ENCODE data around the gene IDH3G. TPM values are rescaled to one million over a fixed set of nuclear protein-coding genes. Genes with fewer than 3 reads are reported as not detected.

IDH3G gene
- total and polyA plus RNA-seq, 4 donors: 23.3 to 40.9 (median 31.1) TPM

DNA sequence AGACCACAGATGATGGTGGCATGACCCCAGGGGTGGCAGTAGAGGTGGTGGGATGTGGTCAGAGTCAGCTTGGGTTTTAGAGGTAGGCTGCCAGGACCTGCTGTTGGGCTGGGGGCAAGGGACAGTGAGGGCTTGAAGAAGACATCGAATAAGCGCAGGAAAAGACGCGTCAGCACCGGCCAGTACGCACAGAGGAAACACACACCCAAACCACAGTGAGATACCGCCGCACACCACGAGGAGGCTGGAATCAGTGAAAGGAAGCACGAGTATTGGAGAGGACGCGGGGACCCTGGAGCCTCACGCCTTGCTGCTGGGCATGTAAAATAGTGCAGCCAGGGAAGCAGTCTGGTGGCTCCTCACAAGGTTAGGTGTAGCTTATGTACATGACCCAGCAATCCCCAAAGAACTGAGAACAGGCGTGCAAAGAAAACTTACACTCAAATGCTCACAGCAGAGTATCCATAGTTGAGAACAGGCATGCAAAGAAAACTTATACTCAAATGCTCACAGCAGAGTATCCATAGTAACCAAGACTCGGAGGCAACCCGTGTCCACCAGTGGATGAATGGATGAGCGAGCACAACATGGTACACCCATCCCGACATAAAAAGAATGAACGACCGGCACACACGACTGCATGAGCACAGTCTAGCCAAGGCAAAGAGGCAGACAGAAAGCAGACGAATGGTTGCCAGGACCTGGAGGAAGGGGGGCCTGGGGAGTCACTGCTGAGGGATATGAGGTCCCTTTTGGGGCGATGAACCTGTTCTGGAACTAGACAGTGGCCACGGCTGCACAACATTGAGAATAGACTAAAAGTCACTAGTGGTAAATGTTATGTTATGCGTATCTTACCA lies 22.9 kb upstream of the IDH3G start:
- no peak overlapping the region for H3K27ac ChIP-seq (ENCODE audit: low read depth in 1 of 2, low read length in 2 of 2)

GRCh38 chrX:153814591-153815315 lies 20.6 kb upstream of the IDH3G start:
- peaks cover 0 to 3% (median 0%) of the 10 kb centered on the region in 4 donors for H3K27me3 ChIP-seq (ENCODE audit: control insufficient read depth in 4 of 4, insufficient read depth in 4 of 4, low read length in 3 of 4)
- H3K9me3 ChIP-seq (ENCODE audit: control insufficient read depth in 4 of 4, low read length in 3 of 4): peaks cover 0 to 2% (median 0%) of the 10 kb centered on the region in 4 donors
- TF ChIP-seq GABPA (IDR thresholded peaks at IDR 0.05 in 1 of 2, conservative IDR thresholded peaks at IDR 0.05 in 1 of 2): no peak
- no peak for TF ChIP-seq SP1 (IDR thresholded peaks at IDR 0.05)
- no peak for TF ChIP-seq EGR1 (IDR thresholded peaks at IDR 0.05; ENCODE audit: low read depth in 2 of 2)
- TF ChIP-seq FOXA2 (IDR thresholded peaks at IDR 0.05): no peak
- TF ChIP-seq HNF4G (IDR thresholded peaks at IDR 0.05): no peak
- TF ChIP-seq TAF1 (conservative IDR thresholded peaks at IDR 0.05): no peak
- no peak for TF ChIP-seq RAD21 (IDR thresholded peaks at IDR 0.05)
- no peak for TF ChIP-seq HNF4A (conservative IDR thresholded peaks at IDR 0.05)
- no peak for TF ChIP-seq CTCF (IDR thresholded peaks at IDR 0.05; ENCODE audit: low read depth, low read length, missing input control)
- TF ChIP-seq, protein P1, sequence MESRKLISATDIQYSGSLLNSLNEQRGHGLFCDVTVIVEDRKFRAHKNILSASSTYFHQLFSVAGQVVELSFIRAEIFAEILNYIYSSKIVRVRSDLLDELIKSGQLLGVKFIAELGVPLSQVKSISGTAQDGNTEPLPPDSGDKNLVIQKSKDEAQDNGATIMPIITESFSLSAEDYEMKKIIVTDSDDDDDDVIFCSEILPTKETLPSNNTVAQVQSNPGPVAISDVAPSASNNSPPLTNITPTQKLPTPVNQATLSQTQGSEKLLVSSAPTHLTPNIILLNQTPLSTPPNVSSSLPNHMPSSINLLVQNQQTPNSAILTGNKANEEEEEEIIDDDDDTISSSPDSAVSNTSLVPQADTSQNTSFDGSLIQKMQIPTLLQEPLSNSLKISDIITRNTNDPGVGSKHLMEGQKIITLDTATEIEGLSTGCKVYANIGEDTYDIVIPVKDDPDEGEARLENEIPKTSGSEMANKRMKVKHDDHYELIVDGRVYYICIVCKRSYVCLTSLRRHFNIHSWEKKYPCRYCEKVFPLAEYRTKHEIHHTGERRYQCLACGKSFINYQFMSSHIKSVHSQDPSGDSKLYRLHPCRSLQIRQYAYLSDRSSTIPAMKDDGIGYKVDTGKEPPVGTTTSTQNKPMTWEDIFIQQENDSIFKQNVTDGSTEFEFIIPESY (IDR thresholded peaks at IDR 0.05): no peak
- TF ChIP-seq, protein P2, sequence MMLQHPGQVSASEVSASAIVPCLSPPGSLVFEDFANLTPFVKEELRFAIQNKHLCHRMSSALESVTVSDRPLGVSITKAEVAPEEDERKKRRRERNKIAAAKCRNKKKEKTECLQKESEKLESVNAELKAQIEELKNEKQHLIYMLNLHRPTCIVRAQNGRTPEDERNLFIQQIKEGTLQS (IDR thresholded peaks at IDR 0.05): no peak
- no peak for TF ChIP-seq YY1 (IDR thresholded peaks at IDR 0.05)
- no peak for TF ChIP-seq NR2F2 (IDR thresholded peaks at IDR 0.05)

More for the DNA sequence above, 22.9 kb upstream of the IDH3G start:
- TF ChIP-seq FOXA1 (IDR thresholded peaks at IDR 0.05): no peak
- no peak for TF ChIP-seq RXRA (IDR thresholded peaks at IDR 0.05)
- no peak for TF ChIP-seq YY1 (IDR thresholded peaks at IDR 0.05)
- no peak for TF ChIP-seq HNF4G (IDR thresholded peaks at IDR 0.05)
- TF ChIP-seq, protein P3, sequence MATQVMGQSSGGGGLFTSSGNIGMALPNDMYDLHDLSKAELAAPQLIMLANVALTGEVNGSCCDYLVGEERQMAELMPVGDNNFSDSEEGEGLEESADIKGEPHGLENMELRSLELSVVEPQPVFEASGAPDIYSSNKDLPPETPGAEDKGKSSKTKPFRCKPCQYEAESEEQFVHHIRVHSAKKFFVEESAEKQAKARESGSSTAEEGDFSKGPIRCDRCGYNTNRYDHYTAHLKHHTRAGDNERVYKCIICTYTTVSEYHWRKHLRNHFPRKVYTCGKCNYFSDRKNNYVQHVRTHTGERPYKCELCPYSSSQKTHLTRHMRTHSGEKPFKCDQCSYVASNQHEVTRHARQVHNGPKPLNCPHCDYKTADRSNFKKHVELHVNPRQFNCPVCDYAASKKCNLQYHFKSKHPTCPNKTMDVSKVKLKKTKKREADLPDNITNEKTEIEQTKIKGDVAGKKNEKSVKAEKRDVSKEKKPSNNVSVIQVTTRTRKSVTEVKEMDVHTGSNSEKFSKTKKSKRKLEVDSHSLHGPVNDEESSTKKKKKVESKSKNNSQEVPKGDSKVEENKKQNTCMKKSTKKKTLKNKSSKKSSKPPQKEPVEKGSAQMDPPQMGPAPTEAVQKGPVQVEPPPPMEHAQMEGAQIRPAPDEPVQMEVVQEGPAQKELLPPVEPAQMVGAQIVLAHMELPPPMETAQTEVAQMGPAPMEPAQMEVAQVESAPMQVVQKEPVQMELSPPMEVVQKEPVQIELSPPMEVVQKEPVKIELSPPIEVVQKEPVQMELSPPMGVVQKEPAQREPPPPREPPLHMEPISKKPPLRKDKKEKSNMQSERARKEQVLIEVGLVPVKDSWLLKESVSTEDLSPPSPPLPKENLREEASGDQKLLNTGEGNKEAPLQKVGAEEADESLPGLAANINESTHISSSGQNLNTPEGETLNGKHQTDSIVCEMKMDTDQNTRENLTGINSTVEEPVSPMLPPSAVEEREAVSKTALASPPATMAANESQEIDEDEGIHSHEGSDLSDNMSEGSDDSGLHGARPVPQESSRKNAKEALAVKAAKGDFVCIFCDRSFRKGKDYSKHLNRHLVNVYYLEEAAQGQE (IDR thresholded peaks at IDR 0.05): no peak
- TF ChIP-seq RAD21 (IDR thresholded peaks at IDR 0.05): no peak
- no peak for TF ChIP-seq TAF1 (conservative IDR thresholded peaks at IDR 0.05)
- TF ChIP-seq, protein P4, sequence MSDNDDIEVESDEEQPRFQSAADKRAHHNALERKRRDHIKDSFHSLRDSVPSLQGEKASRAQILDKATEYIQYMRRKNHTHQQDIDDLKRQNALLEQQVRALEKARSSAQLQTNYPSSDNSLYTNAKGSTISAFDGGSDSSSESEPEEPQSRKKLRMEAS (IDR thresholded peaks at IDR 0.05): no peak
- TF ChIP-seq, protein P1 (IDR thresholded peaks at IDR 0.05): no peak
- Histone ChIP-seq H3K9me3 (ENCODE audit: control insufficient read depth in 4 of 4, low read length in 3 of 4) (no peaks in the 10 kb centered on the region), H3K4me1 (ENCODE audit: control insufficient read depth in 4 of 4, insufficient read depth in 4 of 4, low read length in 3 of 4) (peaks cover 0 to 2% (median 1%) of the 10 kb centered on the region in 4 donors), H3K27me3 (ENCODE audit: control insufficient read depth in 4 of 4, insufficient read depth in 4 of 4, low read length in 3 of 4) (peaks cover 0 to 4% (median 0%) of the 10 kb centered on the region in 4 donors), H3K36me3 (ENCODE audit: control insufficient read depth in 4 of 4, insufficient read depth in 3 of 4, low read depth in 1 of 4, low read length in 3 of 4) (no peaks in the 10 kb centered on the region), H3K9ac (ENCODE audit: low read depth in 1 of 2, low read length in 2 of 2) (no peak overlapping the region), H3K4me3 (ENCODE audit: low read depth in 1 of 3, low read length in 3 of 3) (no peak overlapping the region)
- 70% methylated on average over 25 of the region's 25 CpGs for WGBS
- no peak for DNase-seq (ENCODE audit: low spot score)

More at GRCh38 chrX:153814591-153815315, 20.6 kb upstream of the IDH3G start:
- Histone ChIP-seq H3K4me3 (ENCODE audit: low read depth in 1 of 3, low read length in 3 of 3) (no peak overlapping the region), H3K36me3 (ENCODE audit: control insufficient read depth in 4 of 4, insufficient read depth in 3 of 4, low read depth in 1 of 4, low read length in 3 of 4) (no peaks in the 10 kb centered on the region), H3K27ac (ENCODE audit: low read depth in 1 of 2, low read length in 2 of 2) (no peak overlapping the region), H3K4me1 (ENCODE audit: control insufficient read depth in 4 of 4, insufficient read depth in 4 of 4, low read length in 3 of 4) (peaks cover 0 to 2% (median 1%) of the 10 kb centered on the region in 4 donors), H3K9ac (ENCODE audit: low read depth in 1 of 2, low read length in 2 of 2) (no peak overlapping the region)
- DNase-seq (ENCODE audit: low spot score): no peak
- WGBS: 75% methylated on average over 19 of the region's 19 CpGs
